WTC11 (cell line): ENCODE measurements around the gene RNF25. TPM values are rescaled to one million over a fixed set of nuclear protein-coding genes. Genes with fewer than 3 reads are reported as not detected.

Experiments used
- ATAC-seq: fragments of 200-7000 bp; cut with Tn5 transposase; 2 replicates; pipeline ENCODE4 v1.10.0; 2021; ENCODE audit warnings: mild to moderate bottlenecking, moderate library complexity
- CTCF ChIA-PET: fragments of 300-600 bp; sonication (Branson Sonifier 250); formaldehyde crosslinking; loops from one replicate; lab custom pipeline; 2021; ENCODE audit warnings: antibody characterized with exemption; lab: Charles Lee
- POLR2A ChIA-PET: fragments of 350-600 bp; sonication (Branson Sonifier 250); formaldehyde crosslinking; loops from one replicate; lab custom pipeline; 2021; ENCODE audit warnings: antibody characterized with exemption; lab: Charles Lee
- DNase-seq: peaks from one replicate; pipeline ENCODE4 v3.0.0; 2021; ENCODE audit warnings: low spot score
- H3K27ac Mint-ChIP-seq: 2 replicates; pipeline ENCODE4 v1.8.0; 2021; ENCODE audit warnings: mixed read lengths
- H3K27me3 Mint-ChIP-seq: 2 replicates; pipeline ENCODE4 v1.8.0; 2021; ENCODE audit warnings: low read depth, mild to moderate bottlenecking, moderate library complexity, mixed read lengths
- H3K36me3 Mint-ChIP-seq: 2 replicates; pipeline ENCODE4 v1.8.0; 2021; ENCODE audit warnings: mixed read lengths
- H3K4me1 Mint-ChIP-seq: 2 replicates; pipeline ENCODE4 v1.8.0; 2022; ENCODE audit warnings: mixed read lengths
- H3K4me3 Mint-ChIP-seq: 2 replicates; pipeline ENCODE4 v1.8.0; 2021; ENCODE audit warnings: mild to moderate bottlenecking, moderate library complexity, mixed read lengths
- H3K9me3 Mint-ChIP-seq: 2 replicates; pipeline ENCODE4 v1.8.0; 2021; ENCODE audit warnings: mixed read lengths
- HMGA2 ChIP-seq: fragments of 250-450 bp; sonication (Bioruptor Pico); IDR thresholded peaks from 2 replicates; pipeline ENCODE4 v1.4.0; 2021; ENCODE audit warnings: mild to moderate bottlenecking, moderate library complexity
- JUN ChIP-seq: sonication (generic); formaldehyde crosslinking; IDR thresholded peaks from 2 replicates; pipeline ENCODE4 v1.8.0; 2023; ENCODE audit warnings: mild to moderate bottlenecking, missing genetic modification reagents
- MLX ChIP-seq: sonication (generic); formaldehyde crosslinking; IDR thresholded peaks from 2 replicates; pipeline ENCODE4 v1.8.1; 2023; ENCODE audit warnings: mild to moderate bottlenecking, missing genetic modification reagents, moderate library complexity
- MYBL2 ChIP-seq: sonication (generic); formaldehyde crosslinking; IDR thresholded peaks from 2 replicates; pipeline ENCODE4 v1.8.1; 2023; ENCODE audit warnings: mild to moderate bottlenecking, moderate library complexity, missing genetic modification reagents
- PRDM15 ChIP-seq: sonication (generic); formaldehyde crosslinking; IDR thresholded peaks from 2 replicates; pipeline ENCODE4 v1.8.0; 2022; ENCODE audit warnings: missing genetic modification reagents
- PREB ChIP-seq: sonication (generic); formaldehyde crosslinking; IDR thresholded peaks from 2 replicates; pipeline ENCODE4 v1.8.1; 2022; ENCODE audit warnings: mild to moderate bottlenecking, missing genetic modification reagents, moderate library complexity, borderline replicate concordance
- SMAD4 ChIP-seq: sonication (generic); formaldehyde crosslinking; IDR thresholded peaks from 2 replicates; pipeline ENCODE4 v1.8.0; 2022; ENCODE audit warnings: mild to moderate bottlenecking, missing genetic modification reagents
- ZNF232 ChIP-seq: sonication (generic); formaldehyde crosslinking; IDR thresholded peaks from 2 replicates; pipeline ENCODE4 v1.8.0; 2022; ENCODE audit warnings: mild to moderate bottlenecking, missing genetic modification reagents
- ZNF416 ChIP-seq: fragments of 250-450 bp; sonication (Bioruptor Pico); IDR thresholded peaks from 2 replicates; pipeline ENCODE4 v1.9.0; 2021; ENCODE audit warnings: mild to moderate bottlenecking, inconsistent platforms
- ZNF423 ChIP-seq: fragments of 250-450 bp; sonication (Bioruptor Pico); IDR thresholded peaks from 2 replicates; pipeline ENCODE4 v2.1.2; 2022; ENCODE audit warnings: mild to moderate bottlenecking, moderate library complexity
- ZNF671 ChIP-seq: fragments of 250-450 bp; sonication (Bioruptor Pico); IDR thresholded peaks from 2 replicates; pipeline ENCODE4 v1.8.0; 2021; ENCODE audit warnings: mild to moderate bottlenecking
- total RNA-seq: library from RNA; stranded (reverse); gene quantifications from 3 replicates; pipeline ENCODE4 v1.2.3, GENCODE V29; 2021
- TF ChIP-seq, protein P1 (sequence below): sonication (generic); formaldehyde crosslinking; IDR thresholded peaks from 2 replicates; pipeline ENCODE4 v1.8.1; 2023; ENCODE audit warnings: mild to moderate bottlenecking, missing genetic modification reagents, borderline replicate concordance
- TF ChIP-seq, protein P2 (sequence below): sonication (generic); formaldehyde crosslinking; IDR thresholded peaks from 2 replicates; pipeline ENCODE4 v1.8.1; 2022; ENCODE audit warnings: missing genetic modification reagents, borderline replicate concordance
- TF ChIP-seq, protein P3 (sequence below): sonication (generic); formaldehyde crosslinking; IDR thresholded peaks from 2 replicates; pipeline ENCODE4 v1.8.0; 2023; ENCODE audit warnings: missing genetic modification reagents, mild to moderate bottlenecking, borderline replicate concordance
- TF ChIP-seq, protein P4 (sequence below): fragments of 250-450 bp; sonication (Bioruptor Pico); IDR thresholded peaks from 2 replicates; pipeline ENCODE4 v1.9.0; 2021; ENCODE audit warnings: mild to moderate bottlenecking, borderline replicate concordance

Gene RNF25
- total RNA-seq, 1 experiment from 2014 or later: 23.9 TPM

GRCh38 chr2:218662827-218663226 is 9.0 kb downstream of the RNF25 start (continued):
- TF ChIP-seq, protein P1, sequence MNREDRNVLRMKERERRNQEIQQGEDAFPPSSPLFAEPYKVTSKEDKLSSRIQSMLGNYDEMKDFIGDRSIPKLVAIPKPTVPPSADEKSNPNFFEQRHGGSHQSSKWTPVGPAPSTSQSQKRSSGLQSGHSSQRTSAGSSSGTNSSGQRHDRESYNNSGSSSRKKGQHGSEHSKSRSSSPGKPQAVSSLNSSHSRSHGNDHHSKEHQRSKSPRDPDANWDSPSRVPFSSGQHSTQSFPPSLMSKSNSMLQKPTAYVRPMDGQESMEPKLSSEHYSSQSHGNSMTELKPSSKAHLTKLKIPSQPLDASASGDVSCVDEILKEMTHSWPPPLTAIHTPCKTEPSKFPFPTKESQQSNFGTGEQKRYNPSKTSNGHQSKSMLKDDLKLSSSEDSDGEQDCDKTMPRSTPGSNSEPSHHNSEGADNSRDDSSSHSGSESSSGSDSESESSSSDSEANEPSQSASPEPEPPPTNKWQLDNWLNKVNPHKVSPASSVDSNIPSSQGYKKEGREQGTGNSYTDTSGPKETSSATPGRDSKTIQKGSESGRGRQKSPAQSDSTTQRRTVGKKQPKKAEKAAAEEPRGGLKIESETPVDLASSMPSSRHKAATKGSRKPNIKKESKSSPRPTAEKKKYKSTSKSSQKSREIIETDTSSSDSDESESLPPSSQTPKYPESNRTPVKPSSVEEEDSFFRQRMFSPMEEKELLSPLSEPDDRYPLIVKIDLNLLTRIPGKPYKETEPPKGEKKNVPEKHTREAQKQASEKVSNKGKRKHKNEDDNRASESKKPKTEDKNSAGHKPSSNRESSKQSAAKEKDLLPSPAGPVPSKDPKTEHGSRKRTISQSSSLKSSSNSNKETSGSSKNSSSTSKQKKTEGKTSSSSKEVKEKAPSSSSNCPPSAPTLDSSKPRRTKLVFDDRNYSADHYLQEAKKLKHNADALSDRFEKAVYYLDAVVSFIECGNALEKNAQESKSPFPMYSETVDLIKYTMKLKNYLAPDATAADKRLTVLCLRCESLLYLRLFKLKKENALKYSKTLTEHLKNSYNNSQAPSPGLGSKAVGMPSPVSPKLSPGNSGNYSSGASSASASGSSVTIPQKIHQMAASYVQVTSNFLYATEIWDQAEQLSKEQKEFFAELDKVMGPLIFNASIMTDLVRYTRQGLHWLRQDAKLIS: no peak
- no peak for TF ChIP-seq MYBL2 (CRISPR knock-in tag)
- TF ChIP-seq, all 79 proteins: peak for 0

DNA sequence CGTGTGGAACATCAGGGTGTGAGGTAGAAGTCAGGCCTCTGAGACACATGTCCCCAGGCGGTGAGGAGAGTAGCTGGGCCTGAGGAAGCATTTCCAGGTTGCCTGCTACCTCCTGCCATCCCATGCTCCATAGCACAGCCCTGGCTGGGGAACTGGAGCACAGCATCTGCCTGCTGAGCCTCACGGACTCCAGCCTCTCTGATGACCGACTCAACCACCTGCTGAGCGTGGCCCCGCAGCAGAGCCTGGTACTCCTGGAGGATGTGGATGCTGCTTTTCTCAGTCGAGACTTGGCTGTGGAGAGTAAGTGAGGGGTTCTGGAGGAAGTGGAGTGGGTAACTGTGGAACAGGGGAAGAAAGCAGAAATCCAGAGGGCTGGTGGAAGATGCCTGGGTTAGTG is 9.4 kb downstream of the RNF25 start:
- H3K4me1 Mint-ChIP-seq: peaks cover 9% of the 10 kb centered on the region
- peaks cover 52% of the 10 kb centered on the region for H3K36me3 Mint-ChIP-seq
- no peak overlapping the region for H3K4me3 Mint-ChIP-seq
- ATAC-seq: no peak
- no peak overlapping the region for H3K27ac Mint-ChIP-seq
- no peak for DNase-seq
- H3K27me3 Mint-ChIP-seq: no peaks in the 10 kb centered on the region
- POLR2A ChIA-PET: no interaction called here
- CTCF ChIA-PET: no interaction called here
- H3K9me3 Mint-ChIP-seq: no peaks in the 10 kb centered on the region
- TF ChIP-seq ZNF671 (CRISPR knock-in tag): no peak
- TF ChIP-seq, protein P2, sequence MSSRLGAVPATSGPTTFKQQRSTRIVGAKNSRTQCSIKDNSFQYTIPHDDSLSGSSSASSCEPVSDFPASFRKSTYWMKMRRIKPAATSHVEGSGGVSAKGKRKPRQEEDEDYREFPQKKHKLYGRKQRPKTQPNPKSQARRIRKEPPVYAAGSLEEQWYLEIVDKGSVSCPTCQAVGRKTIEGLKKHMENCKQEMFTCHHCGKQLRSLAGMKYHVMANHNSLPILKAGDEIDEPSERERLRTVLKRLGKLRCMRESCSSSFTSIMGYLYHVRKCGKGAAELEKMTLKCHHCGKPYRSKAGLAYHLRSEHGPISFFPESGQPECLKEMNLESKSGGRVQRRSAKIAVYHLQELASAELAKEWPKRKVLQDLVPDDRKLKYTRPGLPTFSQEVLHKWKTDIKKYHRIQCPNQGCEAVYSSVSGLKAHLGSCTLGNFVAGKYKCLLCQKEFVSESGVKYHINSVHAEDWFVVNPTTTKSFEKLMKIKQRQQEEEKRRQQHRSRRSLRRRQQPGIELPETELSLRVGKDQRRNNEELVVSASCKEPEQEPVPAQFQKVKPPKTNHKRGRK: no peak
- no peak for TF ChIP-seq PRDM15 (CRISPR knock-in tag)
- no peak for TF ChIP-seq ZNF416 (CRISPR knock-in tag)
- TF ChIP-seq, protein P3, sequence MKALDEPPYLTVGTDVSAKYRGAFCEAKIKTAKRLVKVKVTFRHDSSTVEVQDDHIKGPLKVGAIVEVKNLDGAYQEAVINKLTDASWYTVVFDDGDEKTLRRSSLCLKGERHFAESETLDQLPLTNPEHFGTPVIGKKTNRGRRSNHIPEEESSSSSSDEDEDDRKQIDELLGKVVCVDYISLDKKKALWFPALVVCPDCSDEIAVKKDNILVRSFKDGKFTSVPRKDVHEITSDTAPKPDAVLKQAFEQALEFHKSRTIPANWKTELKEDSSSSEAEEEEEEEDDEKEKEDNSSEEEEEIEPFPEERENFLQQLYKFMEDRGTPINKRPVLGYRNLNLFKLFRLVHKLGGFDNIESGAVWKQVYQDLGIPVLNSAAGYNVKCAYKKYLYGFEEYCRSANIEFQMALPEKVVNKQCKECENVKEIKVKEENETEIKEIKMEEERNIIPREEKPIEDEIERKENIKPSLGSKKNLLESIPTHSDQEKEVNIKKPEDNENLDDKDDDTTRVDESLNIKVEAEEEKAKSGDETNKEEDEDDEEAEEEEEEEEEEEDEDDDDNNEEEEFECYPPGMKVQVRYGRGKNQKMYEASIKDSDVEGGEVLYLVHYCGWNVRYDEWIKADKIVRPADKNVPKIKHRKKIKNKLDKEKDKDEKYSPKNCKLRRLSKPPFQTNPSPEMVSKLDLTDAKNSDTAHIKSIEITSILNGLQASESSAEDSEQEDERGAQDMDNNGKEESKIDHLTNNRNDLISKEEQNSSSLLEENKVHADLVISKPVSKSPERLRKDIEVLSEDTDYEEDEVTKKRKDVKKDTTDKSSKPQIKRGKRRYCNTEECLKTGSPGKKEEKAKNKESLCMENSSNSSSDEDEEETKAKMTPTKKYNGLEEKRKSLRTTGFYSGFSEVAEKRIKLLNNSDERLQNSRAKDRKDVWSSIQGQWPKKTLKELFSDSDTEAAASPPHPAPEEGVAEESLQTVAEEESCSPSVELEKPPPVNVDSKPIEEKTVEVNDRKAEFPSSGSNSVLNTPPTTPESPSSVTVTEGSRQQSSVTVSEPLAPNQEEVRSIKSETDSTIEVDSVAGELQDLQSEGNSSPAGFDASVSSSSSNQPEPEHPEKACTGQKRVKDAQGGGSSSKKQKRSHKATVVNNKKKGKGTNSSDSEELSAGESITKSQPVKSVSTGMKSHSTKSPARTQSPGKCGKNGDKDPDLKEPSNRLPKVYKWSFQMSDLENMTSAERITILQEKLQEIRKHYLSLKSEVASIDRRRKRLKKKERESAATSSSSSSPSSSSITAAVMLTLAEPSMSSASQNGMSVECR (CRISPR knock-in tag): no peak
- no peak for TF ChIP-seq ZNF232 (CRISPR knock-in tag)
- no peak for TF ChIP-seq PREB
- no peak for TF ChIP-seq HMGA2 (CRISPR knock-in tag)
- no peak for TF ChIP-seq SMAD4
- no peak for TF ChIP-seq JUN
- TF ChIP-seq, protein P4, sequence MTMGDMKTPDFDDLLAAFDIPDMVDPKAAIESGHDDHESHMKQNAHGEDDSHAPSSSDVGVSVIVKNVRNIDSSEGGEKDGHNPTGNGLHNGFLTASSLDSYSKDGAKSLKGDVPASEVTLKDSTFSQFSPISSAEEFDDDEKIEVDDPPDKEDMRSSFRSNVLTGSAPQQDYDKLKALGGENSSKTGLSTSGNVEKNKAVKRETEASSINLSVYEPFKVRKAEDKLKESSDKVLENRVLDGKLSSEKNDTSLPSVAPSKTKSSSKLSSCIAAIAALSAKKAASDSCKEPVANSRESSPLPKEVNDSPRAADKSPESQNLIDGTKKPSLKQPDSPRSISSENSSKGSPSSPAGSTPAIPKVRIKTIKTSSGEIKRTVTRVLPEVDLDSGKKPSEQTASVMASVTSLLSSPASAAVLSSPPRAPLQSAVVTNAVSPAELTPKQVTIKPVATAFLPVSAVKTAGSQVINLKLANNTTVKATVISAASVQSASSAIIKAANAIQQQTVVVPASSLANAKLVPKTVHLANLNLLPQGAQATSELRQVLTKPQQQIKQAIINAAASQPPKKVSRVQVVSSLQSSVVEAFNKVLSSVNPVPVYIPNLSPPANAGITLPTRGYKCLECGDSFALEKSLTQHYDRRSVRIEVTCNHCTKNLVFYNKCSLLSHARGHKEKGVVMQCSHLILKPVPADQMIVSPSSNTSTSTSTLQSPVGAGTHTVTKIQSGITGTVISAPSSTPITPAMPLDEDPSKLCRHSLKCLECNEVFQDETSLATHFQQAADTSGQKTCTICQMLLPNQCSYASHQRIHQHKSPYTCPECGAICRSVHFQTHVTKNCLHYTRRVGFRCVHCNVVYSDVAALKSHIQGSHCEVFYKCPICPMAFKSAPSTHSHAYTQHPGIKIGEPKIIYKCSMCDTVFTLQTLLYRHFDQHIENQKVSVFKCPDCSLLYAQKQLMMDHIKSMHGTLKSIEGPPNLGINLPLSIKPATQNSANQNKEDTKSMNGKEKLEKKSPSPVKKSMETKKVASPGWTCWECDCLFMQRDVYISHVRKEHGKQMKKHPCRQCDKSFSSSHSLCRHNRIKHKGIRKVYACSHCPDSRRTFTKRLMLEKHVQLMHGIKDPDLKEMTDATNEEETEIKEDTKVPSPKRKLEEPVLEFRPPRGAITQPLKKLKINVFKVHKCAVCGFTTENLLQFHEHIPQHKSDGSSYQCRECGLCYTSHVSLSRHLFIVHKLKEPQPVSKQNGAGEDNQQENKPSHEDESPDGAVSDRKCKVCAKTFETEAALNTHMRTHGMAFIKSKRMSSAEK (CRISPR knock-in tag): no peak
- TF ChIP-seq MLX (CRISPR knock-in tag): no peak
- no peak for TF ChIP-seq ZNF423 (CRISPR knock-in tag)
